Bronchial epithelial cell (primary cell): ENCODE data around the gene MAP3K10. TPM values are rescaled to one million over a fixed set of nuclear protein-coding genes. Genes with fewer than 3 reads are reported as not detected.
A peak's percentile ranks its signal among the peaks of the same experiment; 100 is the strongest.
"Not testable (repeated sequence)": the region's sequence is repeated elsewhere in the genome, so short reads cannot be mapped to it uniquely, and the experiment has no call there.

ENCODE experiments used
- DNase-seq: peaks from one replicate; pipeline ENCODE4 v3.0.0-alpha.2; 2010; ENCODE audit warnings: low read depth
- FAIRE-seq: peaks from 2 replicates; lab custom pipeline; 2011; peaks lifted over from hg19 to GRCh38; lab: Jason Lieb, UNC
- H3K27me3 ChIP-seq: 2 replicates; pipeline ENCODE4 v1.5.1; 2011; ENCODE audit warnings: low read length; ENCODE audit not compliant: control insufficient read depth, insufficient read depth
- H3K36me3 ChIP-seq: 2 replicates; pipeline ENCODE4 v1.5.1; 2011; ENCODE audit warnings: low read length; ENCODE audit not compliant: control insufficient read depth, insufficient read depth
- H3K4me3 ChIP-seq: 2 replicates; pipeline ENCODE4 v1.5.1; 2011; ENCODE audit warnings: mild to moderate bottlenecking, low read depth, low read length, control low read depth
- total RNA-seq: library from RNA; depleted of rRNA; stranded (reverse); fragments of >200 nt; gene quantifications from 2 replicates; pipeline ENCODE4 v1.2.1, GENCODE V29; 2014
- TF ChIP-seq, protein P1 (sequence below): IDR thresholded peaks from 2 replicates; pipeline ENCODE4 v1.5.1; 2011; ENCODE audit warnings: mild to moderate bottlenecking, moderate library complexity, low read length, control low read depth, inconsistent platforms; ENCODE audit not compliant: insufficient read depth, severe bottlenecking

The MAP3K10 gene
- total RNA-seq, 1 donor from 2014 or later, result 5.0 TPM

DNA sequence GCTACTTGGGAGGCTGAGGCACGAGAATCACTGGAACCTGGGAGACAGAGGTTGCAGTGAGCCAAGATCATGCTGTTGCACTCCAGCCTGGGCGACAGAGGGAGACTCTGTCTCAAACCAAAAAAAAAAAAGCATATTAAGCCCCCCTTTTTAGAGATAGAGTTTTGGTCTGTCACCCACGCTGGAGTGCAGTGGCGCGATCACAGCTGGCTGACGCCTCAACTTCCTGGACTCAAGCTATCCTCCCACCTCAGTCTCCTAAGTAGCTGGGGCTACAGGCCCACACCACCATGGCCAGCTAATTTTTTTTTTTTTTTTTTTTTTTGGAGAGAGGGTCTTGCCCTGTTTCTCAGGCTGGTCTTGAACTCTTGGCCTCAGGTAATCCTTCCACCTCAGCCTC, 34.2 kb upstream of the MAP3K10 start:
- Histone ChIP-seq H3K4me3 (no peak overlapping the region), H3K36me3 (no peaks in the 10 kb centered on the region), H3K27me3 (no peaks in the 10 kb centered on the region)
- FAIRE-seq, result no peak
- no peak for DNase-seq
- TF ChIP-seq, protein P1, sequence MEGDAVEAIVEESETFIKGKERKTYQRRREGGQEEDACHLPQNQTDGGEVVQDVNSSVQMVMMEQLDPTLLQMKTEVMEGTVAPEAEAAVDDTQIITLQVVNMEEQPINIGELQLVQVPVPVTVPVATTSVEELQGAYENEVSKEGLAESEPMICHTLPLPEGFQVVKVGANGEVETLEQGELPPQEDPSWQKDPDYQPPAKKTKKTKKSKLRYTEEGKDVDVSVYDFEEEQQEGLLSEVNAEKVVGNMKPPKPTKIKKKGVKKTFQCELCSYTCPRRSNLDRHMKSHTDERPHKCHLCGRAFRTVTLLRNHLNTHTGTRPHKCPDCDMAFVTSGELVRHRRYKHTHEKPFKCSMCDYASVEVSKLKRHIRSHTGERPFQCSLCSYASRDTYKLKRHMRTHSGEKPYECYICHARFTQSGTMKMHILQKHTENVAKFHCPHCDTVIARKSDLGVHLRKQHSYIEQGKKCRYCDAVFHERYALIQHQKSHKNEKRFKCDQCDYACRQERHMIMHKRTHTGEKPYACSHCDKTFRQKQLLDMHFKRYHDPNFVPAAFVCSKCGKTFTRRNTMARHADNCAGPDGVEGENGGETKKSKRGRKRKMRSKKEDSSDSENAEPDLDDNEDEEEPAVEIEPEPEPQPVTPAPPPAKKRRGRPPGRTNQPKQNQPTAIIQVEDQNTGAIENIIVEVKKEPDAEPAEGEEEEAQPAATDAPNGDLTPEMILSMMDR, result no peak

DNA sequence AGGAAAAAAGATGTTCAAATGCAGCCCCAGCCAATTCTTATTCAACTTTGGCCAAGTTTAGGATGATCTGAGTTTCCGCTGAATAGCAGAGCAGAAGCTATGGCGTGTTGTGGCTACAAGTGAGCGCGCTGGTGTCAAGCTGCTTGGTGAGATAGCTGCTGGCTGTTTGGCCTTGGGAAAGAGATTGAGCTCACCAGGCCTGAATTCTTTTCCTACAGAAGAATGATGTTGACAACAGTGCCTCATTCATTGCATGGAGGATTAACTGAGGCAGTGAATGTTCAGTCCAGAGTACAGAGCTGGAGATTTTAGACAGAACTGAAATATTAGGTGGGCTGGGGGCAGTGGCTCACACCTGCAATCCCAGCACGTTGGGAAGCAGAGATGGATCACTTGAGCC, 31.5 kb upstream of the MAP3K10 start:
- no peaks in the 10 kb centered on the region for H3K36me3 ChIP-seq
- TF ChIP-seq, protein P1, result no peak
- no peak for FAIRE-seq
- H3K27me3 ChIP-seq, result no peaks in the 10 kb centered on the region
- DNase-seq, result no peak
- no peak overlapping the region for H3K4me3 ChIP-seq

DNA sequence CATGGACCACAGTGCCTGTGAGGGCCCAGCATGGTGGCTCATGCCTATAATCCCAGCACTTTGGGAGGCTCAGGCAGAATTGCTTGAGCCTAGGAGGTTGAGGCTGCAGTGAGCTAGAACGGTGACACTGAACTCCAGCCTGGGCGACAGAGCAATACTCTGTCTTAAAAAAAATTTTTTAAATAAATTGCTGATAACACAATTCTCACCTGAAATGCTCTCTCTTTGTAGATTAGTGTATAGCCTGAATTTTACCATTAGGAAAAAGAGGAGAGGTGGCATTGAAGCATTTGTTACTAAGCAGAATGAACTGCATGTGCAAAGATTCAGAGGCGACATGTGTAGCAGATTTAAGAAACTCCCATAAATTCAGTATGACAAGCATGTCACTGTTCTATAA, 29.1 kb upstream of the MAP3K10 start:
- Histone ChIP-seq H3K27me3 (no peaks in the 10 kb centered on the region), H3K36me3 (no peaks in the 10 kb centered on the region), H3K4me3 (no peak overlapping the region)
- DNase-seq, result no peak
- no peak for FAIRE-seq
- TF ChIP-seq, protein P1, result no peak

DNA sequence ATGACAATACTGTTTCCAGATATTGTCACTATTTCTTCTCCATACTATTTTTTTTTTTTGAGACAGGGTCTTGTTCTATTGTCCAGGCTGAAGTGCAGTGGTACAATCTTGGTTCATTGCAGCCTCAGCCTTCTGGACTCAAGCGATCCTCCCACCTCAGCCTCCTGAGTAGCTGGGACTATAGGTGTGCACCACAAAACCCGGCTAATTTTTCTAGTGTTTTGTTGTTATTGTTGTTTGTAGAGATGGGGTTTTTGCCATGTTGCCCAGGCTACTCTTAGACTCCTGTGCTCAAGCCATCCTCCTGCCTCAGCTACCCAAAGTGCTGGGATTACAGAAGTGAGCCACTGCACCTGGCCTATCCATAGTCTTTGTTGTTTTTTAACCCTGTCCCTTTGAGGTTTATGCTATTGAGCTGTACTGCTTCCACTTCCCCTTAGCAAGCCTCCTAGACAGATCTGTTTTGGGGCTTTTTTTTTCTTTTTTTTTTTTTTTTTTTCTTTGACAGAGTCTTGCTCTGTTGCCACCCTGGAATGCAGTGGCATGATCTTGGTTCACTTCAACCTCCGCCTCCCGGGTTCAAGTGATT, 27.6 kb upstream of the MAP3K10 start:
- Histone ChIP-seq H3K36me3 (no peaks in the 10 kb centered on the region), H3K27me3 (no peaks in the 10 kb centered on the region), H3K4me3 (no peak overlapping the region)
- DNase-seq (no peak), FAIRE-seq (no peak)
- TF ChIP-seq, protein P1, result no peak

DNA sequence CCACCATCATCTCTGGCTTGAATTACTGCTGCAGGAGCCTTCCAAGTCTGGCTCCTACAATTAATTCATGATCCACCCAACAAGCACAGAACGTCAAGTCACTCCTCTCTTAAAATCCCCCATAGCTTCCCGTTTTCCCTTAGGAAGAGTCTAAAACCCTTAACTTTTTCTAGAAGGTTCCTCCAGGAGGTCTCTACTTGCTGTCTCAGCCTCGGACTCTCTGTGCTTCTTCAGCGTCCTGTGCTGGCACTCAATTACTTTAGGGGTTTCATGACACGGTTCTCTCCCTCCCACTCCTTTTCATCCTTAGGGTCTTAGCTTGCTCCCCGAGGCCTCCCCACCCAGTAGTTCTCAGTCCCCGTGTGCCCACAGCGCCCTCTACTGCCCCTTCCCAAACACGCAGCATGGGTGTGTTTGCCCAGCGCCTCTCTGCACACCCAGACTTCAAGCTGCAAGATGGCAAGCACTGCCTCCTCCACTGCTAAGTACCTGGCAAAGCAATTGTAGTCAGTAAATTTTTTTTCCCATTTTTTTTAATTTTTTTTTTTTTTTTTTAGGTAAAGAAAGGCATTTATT, 25.8 kb upstream of the MAP3K10 start:
- Histone ChIP-seq H3K36me3 (no peaks in the 10 kb centered on the region), H3K27me3 (no peaks in the 10 kb centered on the region), H3K4me3 (no peak overlapping the region)
- TF ChIP-seq, protein P1, result peak; percentile 69
- DNase-seq, result peak; percentile 26
- no peak for FAIRE-seq

DNA sequence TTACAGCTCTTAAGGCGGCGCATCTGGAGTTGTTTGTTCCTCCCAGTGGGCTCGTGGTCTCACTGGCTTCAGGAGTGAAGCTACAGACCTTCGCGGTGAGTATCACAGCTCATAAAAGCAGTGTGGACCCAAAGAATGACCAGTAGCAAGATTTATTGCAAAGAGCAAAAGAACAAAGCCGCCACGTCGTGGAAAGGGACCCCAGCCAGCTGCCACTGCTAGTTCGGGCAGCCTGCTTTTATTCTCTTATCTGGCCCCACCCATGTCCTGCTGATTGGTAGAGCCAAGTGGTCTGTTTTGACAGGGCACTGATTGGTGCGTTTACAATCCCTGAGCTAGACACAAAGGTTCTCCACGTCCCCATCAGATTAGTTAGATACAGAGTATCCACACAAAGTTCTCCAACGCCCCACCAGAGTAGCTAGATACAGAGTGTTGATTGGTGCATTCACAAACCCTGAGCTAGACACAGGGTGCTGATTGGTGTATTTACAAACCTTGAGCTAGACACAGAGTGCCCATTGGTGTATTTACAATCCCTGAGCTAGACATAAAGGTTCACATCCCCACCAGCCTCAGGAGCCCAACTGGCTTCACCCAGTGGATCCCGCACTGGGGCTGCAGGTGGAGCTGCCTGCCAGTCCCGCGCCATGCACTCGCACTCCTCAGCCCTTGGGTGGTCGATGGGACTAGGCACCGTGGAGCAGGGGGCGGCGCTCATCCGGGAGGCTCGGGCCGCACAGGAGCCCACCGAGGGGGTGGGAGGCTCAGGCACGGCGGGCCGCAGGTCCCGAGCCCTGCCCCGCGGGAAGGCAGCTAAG, 21.5 kb upstream of the MAP3K10 start:
- FAIRE-seq, H3K36me3 ChIP-seq, H3K27me3 ChIP-seq, H3K4me3 ChIP-seq, DNase-seq: not testable (repeated sequence)

DNA sequence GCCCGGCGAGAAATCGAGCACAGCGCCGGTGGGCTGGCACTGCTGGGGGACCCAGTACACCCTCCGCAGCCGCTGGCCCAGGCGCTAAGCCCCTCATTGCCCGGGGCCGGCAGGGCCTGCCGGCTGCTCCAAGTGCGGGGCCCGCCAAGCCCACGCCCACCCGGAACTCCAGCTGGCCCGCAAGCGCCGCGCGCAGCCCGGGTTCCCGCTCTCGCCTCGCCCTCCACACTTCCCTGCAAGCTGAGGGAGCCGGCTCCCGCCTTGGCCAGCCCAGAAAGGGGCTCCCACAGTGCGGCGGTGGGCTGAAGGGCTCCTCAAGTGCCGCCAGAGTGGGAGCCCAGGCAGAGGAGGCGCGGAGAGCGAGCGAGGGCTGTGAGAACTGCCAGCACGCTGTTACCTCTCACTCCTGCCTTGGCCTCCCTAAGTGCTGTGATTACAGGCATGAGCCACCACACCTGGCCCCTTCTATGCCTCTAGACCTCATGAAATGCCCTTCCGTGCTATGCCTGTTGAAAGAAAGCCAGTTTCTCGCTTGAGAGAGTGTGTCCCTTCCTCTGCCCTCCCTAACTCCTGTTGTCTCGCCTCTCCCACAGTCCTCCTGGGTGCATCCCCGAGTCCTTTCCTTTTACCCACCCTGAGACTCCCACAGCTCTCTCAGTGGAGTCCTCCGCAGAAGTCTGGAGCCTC, 20.8 kb upstream of the MAP3K10 start:
- H3K36me3 ChIP-seq, H3K4me3 ChIP-seq, H3K27me3 ChIP-seq, FAIRE-seq, DNase-seq: not testable (repeated sequence)

DNA sequence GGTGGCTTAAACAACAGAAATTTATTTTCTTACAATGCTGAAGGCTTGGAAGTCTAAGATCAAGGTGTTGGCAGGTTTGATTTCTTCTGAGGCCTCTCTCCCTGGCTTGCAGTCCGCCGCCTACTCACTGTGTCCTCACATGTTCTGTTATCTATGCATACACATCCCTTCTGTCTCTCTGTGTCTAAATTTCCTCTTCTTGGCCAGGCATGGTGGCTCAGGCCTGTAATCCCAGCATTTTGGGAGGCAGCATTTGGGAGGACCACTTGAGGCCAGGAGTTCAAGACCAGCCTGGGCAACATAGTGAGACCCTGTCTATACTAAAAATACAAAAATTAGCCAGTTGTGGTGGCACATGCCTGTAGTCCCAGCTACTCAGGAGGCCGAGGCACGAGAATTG, 19.9 kb upstream of the MAP3K10 start:
- not testable (repeated sequence) for H3K27me3 ChIP-seq, H3K4me3 ChIP-seq, FAIRE-seq, H3K36me3 ChIP-seq, DNase-seq
